GM18507 (cell line): ENCODE results near the gene TSEN54.

ENCODE experiments used
- DNase-seq: peaks from one replicate; pipeline ENCODE4 v3.0.0; 2011; ENCODE audit warnings: low read depth; ENCODE audit not compliant: insufficient read length; ENCODE audit errors: extremely low spot score
- FAIRE-seq: peaks from 2 replicates; lab custom pipeline; 2011; peaks lifted over from hg19 to GRCh38; lab: Jason Lieb, UNC

The TSEN54 gene

DNA sequence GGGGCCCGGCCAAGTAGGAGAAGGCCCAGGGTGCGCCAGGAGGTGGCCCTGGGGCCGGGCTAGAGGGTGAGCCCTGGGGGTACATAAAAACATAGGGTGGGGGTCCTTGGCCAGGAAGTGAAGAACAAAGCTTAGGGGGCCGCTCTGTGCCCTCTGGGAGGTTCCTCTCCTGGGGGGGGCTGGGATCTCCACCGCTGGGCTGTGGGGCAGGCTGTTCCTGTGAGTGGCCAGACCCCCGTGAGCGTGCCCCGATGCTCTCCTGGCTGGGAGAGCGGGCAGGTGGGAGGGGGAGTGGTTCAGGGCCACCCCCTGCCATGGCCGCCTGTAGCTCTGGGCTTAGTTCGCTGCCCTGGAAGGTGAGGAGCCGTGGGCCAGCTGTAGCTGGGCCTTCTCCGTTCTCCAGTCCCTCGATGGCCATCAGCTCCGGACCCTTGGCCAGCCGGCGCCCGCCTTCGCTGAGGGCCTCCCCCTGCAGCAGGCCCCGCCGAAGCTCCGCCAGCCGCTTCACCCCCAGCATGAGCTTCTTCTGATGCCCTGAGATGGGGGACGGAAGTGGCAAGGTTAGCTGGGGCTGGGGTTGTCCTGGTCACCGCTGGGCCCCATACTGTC, 13.5 kb upstream of the TSEN54 start:
- FAIRE-seq = no peak
- DNase-seq = no peak

DNA sequence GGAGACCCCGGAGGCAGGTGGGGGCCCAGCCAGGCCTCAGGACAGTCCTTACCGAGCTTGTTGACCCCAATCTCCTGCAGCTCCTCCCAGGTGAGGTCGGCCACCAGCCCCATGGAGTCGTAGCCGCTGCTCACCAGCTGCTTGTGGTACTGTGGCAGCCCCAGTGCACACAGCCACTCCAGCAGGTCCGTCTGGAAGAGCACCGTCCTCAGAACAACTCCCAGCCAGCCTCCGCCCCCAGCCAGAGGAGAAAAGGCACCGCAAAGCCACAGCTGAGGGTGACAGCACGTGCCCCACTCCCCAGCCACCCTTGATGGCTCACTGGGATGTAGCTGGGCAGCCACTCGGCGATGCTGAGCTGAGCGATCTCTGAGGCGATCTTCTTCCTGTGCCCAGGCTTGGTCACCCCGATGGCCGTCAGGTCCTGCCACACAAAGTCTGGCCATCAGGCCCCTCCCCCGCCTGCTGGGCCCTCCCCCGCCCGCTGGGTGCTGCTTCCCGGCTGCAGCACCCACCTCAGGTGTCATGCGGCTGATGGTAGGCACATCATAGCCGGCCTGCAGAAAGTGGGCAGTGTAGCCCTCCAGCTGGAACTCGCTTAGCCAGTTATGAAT, 12.9 kb upstream of the TSEN54 start:
- no peak for FAIRE-seq
- no peak for DNase-seq

DNA sequence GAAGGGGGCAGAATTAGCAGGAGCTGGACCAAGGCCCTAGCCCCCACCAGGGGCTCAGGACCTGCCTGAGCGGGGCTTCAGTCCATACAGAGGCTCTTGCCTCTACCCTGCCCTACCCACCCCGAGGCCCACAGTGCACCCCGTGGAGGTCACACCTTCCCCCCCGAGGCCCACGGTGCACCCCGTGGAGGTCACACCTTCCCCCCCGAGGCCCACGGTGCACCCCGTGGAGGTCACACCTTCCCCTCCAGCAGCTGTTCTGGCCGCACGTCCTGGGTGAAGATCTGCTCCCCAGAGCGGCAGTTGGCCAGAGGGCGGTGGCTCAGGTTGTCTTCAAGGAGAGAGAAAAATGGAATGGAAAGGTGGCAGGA, 12.4 kb upstream of the TSEN54 start:
- FAIRE-seq = no peak
- no peak for DNase-seq

DNA sequence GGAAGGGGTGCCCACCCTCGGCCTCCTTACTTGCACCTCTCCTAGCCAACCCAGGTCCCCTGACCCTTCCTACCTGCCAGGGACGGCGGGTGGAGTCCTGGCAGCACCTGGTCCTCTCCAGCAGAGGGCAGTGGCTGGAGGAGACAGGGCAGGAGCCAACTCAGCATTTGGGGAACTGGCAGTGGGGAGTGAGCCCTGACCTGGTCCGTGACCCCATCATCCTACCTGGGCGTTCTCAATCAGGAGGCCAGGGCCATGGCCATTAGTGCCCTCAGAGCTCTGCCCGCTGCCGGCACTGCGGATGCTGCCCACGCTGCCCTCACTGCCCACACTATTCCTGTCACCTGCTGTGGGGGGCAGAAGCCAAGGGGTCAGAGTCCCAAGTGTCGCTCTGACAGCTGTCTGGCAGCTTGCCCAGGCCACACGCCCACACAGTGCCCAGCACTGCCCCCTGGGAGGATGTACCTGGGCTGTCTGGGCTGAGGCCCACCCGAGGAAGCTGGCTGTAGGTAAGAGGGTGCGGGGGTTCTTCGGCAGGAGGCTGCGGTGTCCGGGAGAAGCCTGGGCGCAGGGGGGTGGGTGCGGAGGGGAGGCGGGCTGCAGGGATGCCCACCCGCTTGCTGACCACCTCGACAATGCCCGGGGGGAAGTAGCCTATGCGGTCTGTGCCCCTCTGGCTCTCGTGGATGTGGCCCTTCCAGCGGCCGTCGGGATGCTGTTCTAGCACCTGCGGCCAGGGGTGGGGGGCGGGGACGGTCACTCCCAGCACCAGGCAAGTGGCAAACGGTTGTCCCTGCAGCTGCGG, 11.8 kb upstream of the TSEN54 start:
- DNase-seq = peak; percentile 61
- peak; percentile 83 for FAIRE-seq

DNA sequence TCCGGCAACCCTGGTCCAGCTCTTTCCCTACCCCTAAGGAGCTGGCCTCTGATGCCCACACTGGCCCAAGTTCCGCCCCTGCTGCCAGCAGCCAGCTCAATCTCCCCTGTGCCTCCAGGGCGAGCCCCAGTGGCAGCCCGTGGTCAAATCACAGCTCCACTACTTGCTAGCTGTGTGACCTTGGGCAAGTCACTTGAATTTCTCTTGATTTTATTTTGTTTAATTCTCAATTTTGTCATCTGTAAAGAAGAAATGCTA, 11.2 kb upstream of the TSEN54 start:
- no peak for DNase-seq
- FAIRE-seq = no peak

DNA sequence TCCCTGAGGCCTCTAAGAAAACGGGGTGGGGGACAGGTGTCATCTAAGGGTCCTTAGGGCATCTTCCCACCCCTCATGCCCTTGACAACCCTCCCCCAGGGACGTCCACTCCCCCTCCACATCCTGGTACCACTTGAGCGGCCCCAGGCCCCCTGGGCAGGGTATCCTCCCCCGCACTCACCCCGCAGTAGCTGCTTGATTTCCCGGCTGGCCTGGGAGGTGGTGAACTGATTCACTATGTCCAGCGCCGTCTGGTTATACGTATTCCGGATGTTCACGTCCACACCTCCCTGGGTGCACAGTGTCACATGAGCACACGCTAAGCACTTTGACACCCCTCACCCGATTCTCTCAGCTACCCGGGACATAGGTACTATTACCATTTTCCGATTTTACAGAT, 10.7 kb upstream of the TSEN54 start:
- DNase-seq = no peak
- FAIRE-seq = no peak

DNA sequence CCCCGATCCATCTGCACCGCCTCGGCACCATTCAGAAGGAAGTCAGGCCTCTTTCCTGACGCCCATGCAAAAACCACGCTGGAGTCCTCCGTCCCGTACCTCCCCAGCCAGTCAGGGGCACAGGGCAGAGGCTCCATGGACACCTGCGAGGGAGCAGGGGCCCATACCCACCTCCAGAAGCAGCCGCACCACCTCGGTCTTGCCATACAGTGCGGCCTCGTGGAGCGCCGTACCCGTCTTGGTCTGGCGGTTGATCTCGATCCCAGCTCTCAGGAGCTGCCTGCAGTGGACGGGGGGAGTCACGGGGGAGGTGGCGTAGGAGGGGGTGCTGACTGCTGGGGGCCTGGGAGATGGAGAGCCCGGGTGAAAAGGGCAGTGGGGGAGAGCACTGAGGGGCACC, 10.2 kb upstream of the TSEN54 start:
- FAIRE-seq = no peak
- no peak for DNase-seq

DNA sequence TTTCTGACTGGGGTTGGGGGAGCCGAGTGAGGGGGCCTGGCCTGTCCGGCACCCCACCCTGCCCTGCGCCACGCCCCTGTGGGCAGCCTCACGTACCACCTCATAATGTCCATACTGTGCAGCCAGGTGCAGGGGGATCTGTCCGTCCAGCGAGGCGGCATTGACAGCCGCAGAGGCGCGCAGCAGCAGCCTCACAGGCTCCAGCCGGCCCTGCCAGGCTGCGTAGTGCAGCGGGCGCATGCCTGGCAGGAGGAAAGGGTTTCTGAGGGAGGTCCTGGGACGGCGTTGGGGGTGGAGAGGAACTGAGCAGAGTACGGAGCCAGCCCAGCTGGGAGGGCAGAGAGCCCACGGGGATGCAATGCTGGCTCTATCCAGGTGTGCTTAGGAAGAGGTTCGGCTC, 9.4 kb upstream of the TSEN54 start:
- DNase-seq (no peak), FAIRE-seq (no peak)

DNA sequence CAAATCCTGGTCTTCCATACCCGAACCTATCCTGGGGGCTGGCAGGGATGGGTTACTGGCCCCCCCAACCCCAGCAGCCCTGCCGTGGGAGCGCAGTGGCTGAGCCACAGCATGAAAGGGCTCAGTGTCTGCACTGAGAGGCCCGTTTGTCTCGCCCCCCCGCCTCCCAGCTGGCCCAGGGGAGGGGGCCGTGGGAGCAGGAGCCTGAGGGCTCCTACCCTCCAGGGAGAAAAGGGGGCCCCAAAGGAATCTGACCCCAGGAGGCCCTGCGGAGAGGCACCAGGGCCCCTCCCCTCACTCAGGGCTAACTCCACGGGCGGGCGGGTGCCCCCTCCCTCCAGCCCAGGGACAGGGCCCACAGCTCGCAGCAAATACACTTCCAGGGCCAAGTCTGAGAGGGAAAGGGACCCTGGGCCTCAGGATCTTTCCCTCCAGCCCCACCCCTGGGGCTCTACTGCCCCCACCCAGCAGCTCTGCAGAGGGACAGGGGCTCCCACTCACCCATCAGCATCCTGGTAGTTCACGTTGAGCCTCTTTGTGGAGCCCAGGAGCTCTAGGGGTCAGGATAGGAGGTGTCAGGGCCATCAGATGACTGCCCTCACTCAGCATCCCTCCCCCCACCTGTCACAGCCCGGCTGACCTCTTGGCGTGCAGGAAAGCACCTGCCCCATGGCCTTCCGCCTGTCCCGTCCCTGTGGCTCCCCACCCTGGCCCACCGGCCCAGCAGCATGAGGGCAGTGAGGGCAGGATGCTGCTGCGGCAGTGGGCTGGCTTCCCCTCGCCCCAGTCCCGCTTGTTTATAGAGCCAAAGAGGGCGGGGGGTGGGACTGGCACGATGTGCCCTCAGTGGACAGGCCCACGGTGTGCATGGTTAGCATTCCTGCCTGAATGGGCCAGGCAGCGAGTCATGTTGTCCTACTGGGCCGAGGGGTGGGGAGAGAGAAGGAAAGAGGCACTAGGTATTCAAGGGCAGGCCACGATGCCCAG, 8.3 kb upstream of the TSEN54 start:
- FAIRE-seq = no peak

DNA sequence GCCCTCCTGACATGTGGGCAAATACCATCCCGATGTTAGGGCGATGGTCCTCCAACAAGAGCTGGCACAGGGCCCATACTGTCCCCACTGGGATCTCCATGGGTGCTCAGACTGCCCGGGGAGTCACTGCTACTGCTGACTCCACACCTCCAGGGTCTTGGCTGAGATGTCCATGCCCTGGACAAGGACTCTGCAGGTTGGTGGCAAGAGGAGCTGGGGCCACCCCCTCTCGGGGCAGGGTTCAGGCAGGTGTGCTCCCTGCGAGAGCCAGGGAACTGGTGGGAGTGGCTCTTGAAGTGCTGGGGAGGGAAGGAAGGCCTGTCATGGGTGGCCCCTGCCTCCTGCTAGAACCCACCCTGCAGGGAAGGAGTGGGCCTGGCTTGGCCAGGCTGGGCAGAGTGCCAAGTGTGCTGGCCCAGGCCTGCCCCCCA, 7.4 kb upstream of the TSEN54 start:
- no peak for FAIRE-seq
- DNase-seq = no peak

More for the DNA sequence above, 8.3 kb upstream of the TSEN54 start:
- DNase-seq = no peak

DNA sequence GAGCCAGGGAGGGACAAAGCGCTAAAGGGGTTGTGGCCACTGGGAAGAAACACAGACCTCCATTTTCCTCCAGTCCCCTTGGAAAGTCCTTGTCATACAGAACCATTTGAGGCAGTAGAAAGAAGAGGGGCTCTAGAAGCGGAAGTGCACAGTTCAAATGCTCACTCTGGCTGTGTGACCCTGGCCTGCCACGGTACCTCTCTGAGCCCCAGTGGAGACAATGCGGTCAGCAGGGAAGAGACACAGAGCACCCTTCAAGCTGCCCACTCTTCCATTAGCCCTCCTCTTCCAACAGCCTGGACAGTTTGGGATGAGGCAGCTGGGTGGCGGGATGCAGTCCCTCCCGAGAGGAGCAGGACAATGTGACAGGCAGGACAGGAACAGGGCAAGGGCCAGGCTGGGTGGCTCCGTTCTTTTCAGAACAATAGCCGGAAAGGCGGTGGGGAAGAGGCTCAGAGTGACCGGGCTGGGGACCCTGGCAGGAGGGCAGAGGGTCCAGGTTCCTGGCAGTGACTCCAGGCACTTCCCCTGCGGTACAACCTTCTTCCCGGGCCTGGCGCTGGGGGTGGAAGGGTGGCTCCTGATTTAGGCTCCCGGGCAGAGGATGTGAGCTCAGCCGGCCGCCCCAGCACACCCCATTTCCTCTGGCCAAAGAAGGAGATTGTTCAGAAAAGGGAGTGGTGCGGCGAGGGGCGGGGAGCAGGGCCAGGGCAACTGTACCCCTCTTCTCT, 6.6 kb upstream of the TSEN54 start:
- FAIRE-seq (no peak), DNase-seq (no peak)

DNA sequence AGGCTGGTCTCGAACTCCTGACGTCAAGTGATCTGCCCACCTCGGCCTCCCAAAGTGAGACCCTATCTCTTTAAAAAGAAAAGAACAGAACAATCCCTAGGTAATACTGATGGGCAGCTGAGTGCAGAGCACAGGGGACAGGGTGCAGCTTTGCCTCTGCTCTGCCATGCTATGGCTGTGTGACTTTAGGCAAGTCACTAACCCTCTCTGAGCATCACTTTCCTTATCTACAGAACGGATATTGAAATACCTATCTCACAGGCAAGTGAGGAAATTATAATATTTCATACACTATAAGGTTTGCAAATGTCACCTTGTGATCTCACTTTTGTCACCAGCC, 5.1 kb upstream of the TSEN54 start:
- DNase-seq (no peak), FAIRE-seq (no peak)

DNA sequence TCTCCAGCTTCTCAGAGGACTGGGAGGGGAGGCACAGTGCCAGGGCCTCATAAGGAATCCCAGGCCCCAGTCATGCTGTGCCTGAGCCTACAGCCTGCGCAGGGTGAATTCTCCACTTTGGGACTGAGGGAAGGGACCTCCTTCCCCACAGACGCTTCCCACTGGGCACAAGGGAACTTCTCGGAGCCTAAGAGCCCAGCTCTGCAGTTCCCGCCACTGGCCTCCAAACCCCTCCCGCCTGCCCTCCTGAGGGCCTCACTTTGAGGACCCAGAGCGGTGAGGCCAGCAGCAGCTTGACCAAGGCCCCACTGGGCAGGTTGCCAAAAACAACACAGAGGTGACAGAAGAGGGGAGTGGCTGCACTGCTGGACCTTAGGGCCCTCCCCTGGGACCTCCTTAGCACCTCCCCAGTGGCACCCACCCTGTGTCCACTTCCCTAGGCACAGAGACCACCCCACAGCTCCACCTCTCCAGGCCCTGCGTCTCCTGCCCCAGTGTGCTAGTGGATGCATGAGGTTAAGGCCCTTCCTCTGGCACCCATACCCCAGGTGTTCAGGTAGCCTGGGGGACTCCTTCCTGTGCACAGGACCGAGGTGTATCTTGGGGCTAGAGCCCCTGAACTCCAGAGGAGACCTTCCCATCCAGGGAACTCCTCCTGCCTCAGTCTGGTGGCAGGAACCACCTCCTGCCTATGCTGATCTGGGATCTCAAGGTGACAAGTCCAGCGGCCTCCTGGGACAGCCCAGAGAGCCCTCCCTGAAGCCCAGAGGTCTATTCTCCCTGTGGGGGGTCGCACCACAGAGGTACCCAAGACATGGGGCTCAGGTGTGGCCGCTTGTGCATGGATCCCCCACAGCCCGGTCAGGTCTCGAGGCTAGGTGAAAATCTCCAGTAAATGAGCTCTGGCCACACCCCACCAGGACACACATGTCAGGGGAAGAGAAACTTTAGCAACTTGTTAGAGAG, 4.4 kb upstream of the TSEN54 start:
- FAIRE-seq (no peak), DNase-seq (no peak)

DNA sequence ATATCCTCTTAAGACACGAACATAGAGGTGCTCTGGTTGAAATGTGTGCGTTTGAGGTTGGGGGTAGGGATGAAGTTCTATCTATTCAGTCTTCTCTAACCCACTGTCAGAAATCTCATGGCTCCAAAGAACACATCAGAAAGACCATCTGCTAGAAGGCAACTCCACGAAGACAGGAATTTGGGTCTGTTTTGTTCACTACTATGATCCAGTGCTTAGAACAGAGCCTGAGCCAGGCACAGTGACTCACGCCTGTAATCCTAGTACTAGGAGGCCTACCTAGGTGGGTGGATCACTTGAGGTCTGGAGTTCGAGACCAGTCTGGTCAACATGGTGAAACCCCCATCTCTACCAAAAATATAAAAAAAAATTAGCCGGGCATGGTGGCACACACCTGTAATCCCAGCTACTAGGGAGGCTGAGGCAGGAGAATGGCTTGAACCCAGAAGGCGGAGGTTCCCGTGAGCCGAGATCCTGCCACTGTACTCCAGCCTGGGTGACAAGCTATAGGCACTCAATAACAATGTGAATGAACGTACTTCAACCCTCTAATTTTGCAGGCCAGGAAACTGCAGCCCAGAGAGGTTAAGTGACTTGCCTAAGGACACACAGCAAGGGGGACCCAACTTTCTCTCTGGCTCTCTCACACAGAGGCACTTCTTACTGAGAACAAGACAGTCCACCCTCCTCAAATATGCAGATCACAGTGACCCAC, 3.2 kb upstream of the TSEN54 start:
- no peak for FAIRE-seq
- no peak for DNase-seq

DNA sequence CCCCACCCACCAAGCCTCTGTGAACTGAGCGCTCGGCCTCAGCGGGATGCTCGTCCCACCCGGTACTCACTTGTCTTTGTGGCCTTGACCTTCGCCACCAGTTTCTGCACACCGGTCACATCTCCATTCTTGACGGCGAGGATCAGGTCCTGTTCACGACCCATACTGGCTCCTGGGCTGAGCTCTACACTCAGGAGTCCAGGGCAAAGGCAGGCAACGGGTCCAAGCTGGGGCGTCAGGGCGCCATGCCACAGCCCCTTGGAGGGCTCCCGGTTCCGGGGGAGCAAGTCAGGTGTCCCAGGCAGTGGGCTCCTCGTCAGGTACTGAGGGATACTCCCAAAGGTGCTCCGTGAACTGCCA, 2.7 kb upstream of the TSEN54 start:
- DNase-seq (no peak), FAIRE-seq (no peak)

DNA sequence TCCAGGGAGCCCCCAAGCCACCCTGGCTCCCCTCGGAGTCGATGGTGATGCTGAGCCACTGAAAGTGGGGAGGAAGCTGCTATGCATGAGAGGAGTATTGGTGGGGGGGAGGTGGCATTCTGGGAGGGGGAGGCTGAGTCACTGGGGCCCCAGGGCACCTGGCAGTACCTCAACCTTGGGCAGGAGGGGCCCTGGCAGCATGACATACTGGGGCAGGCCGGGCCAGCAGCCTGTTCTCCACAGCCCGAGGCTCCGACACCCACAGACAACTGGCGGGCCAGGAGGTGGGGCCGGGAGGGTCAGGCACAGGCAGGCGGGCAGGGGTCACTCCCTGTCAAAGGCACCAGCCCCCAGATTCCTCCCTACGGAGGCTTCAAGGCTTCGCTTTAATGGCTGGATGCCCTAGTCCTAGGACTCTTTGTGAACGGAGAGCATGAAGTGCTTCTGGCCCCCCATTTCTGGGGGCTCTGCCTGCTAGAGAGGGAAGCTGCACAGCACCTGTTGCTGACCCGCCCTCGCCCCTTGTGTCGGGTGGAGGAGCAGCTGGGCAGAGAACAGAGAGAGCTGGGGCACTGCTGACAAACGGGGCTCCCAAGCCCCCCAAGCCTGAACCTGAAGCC, 1.9 kb upstream of the TSEN54 start:
- no peak for FAIRE-seq
- no peak for DNase-seq

DNA sequence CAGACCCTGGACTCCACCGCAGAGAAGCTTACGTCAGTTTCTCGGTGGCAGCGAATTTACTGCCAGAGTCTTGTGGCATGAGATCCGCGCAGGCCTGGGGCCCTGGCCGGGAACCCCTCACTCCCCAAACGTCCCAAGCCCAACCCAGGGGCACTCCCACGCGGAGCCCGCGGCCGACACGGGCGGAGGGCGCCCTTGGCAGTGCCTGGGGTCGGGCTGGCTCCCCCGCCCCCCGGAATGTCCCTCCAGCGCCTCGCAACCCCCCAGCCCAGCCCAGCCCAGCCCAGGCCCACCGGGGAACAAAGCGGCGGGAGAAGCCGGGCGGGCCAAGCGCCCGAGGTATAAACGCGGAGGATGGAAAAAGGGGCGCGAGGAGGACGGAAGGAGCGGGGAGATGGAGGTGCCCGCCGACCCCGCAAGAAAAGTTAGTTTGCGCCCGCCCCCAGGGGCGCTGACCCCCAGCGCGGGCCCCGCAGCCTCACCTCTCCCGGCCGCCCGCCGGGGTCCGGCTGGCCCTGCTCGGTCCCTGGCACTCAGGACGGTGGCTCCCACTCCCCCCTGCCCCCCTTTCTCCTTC, 1.3 kb upstream of the TSEN54 start:
- no peak for DNase-seq

More for the DNA sequence above, 1.3 kb upstream of the TSEN54 start:
- FAIRE-seq = no peak
